Epithelial cell of proximal tubule (primary cell): Measurements from ENCODE around the gene TMA7. TPM values are rescaled to one million over a fixed set of nuclear protein-coding genes. Genes with fewer than 3 reads are reported as not detected.

Experiments used
- DNase-seq: peaks from one replicate; pipeline ENCODE4 v3.0.0-alpha.2; 2011; ENCODE audit warnings: low read depth
- H3K4me3 ChIP-seq: 2 replicates; pipeline ENCODE4 v1.5.1; 2011; ENCODE audit warnings: low read depth, mild to moderate bottlenecking, low read length
- CTCF ChIP-seq: conservative IDR thresholded peaks from 2 replicates; pipeline ENCODE4 v1.5.1; 2012; ENCODE audit warnings: low read depth, mild to moderate bottlenecking, low read length
- total RNA-seq: library from RNA; depleted of rRNA; stranded (reverse); fragments of >200 nt; gene quantifications from 2 replicates; pipeline ENCODE4 v1.2.3, GENCODE V29; 2015

The TMA7 gene
- total RNA-seq, 1 donor from 2014 or later, result 687 TPM

DNA sequence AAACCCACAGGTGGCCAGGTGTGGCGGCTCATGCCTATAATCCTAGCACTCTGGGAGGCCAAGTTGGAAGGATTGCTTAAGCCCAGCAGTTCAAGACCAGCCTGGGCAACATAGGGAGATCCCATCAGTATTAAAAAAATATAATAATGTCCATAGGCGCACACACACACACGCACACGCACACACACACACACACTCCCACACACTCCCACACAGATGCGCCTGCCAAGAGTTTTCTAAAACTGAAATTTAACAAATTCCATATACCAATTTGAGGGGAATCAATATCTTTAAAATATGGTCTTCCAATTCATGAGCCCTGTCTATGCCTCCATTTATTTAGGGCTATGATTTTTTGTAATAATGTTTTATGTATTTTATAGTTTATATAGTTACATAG is 46.9 kb downstream of the TMA7 start:
- no peak for TF ChIP-seq CTCF
- DNase-seq, result no peak
- no peak overlapping the region for H3K4me3 ChIP-seq

GRCh38 chr3:48492461-48493202 is 52.6 kb downstream of the TMA7 start:
- no peak for DNase-seq
- no peak for TF ChIP-seq CTCF
- H3K4me3 ChIP-seq, result no peak overlapping the region

GRCh38 chr3:48493203-48493501 is 53.1 kb downstream of the TMA7 start:
- no peak for TF ChIP-seq CTCF
- DNase-seq, result no peak
- no peak overlapping the region for H3K4me3 ChIP-seq

Other genes with a start within 250 kb of the TMA7 start
- not detected in 2 replicates for gene CAMP, start 216.8 kb upstream of the TMA7 start, total RNA-seq
- gene ZNF589, start 199.2 kb upstream of the TMA7 start, total RNA-seq, result 3.8 and 4.6 TPM in 2 replicates
- 45.5 and 50.0 TPM in 2 replicates for gene NME6, start 138.9 kb upstream of the TMA7 start, total RNA-seq
- not detected in 2 replicates for gene SPINK8, start 106.6 kb upstream of the TMA7 start, total RNA-seq
- gene FBXW12, start 68.0 kb upstream of the TMA7 start, total RNA-seq, result 0.23 TPM in 1 of 2 replicates, not detected in the other
- 75.7 and 106 TPM in 2 replicates for gene PLXNB1, start 10.2 kb upstream of the TMA7 start, total RNA-seq
- 22.0 and 26.9 TPM in 2 replicates for gene CCDC51, start 138 bp upstream of the TMA7 start, total RNA-seq
- 5.9 and 9.8 TPM in 2 replicates for gene ATRIP, start 6.5 kb downstream of the TMA7 start, total RNA-seq
- gene SHISA5, start 63.9 kb downstream of the TMA7 start, total RNA-seq, result 188 and 209 TPM in 2 replicates
- gene PFKFB4, start 116.5 kb downstream of the TMA7 start, total RNA-seq, result 8.8 and 19.3 TPM in 2 replicates
- 4.8 and 6.6 TPM in 2 replicates for gene UCN2, start 123.5 kb downstream of the TMA7 start, total RNA-seq
- gene COL7A1, start 155.1 kb downstream of the TMA7 start, total RNA-seq, result 47.5 and 211 TPM in 2 replicates
- gene UQCRC1, start 169.4 kb downstream of the TMA7 start, total RNA-seq, result 348 and 432 TPM in 2 replicates
- gene TMEM89, start 181.5 kb downstream of the TMA7 start, total RNA-seq, result not detected in 2 replicates
- 26.3 and 33.4 TPM in 2 replicates for gene SLC26A6, start 195.2 kb downstream of the TMA7 start, total RNA-seq
- 0.87 and 2.5 TPM in 2 replicates for gene CELSR3, start 222.6 kb downstream of the TMA7 start, total RNA-seq
- 34.4 and 45.5 TPM in 2 replicates for gene NCKIPSD, start 245.7 kb downstream of the TMA7 start, total RNA-seq